Thoracic aorta (tissue), 2 donors: ENCODE data around the gene ADARB2. TPM values are rescaled to one million over a fixed set of nuclear protein-coding genes. Genes with fewer than 3 reads are reported as not detected.

Experiments used
- ATAC-seq: fragments of 150-250 bp; one replicate; pipeline ENCODE4 v1.8.0; 2017; ENCODE audit warnings: low read depth; ENCODE audit not compliant: insufficient number of reproducible peaks, low FRiP score
- DNase-seq: peaks from one replicate; pipeline ENCODE4 v3.0.0-alpha.2; 2020; ENCODE audit warnings: low spot score
- H3K27ac ChIP-seq, 2 donors: fragments of 200-600 bp; sonication (generic); 1 replicate in 1 of 2; 2 replicates in 1 of 2; pipeline ENCODE4 v1.5.1; 2016; ENCODE audit warnings: mild to moderate bottlenecking in 2 of 2, moderate library complexity in 2 of 2
- H3K27me3 ChIP-seq: fragments of 200-600 bp; sonication (generic); replicated peaks from 2 replicates; pipeline ENCODE4 v1.6.0; 2016; ENCODE audit warnings: mild to moderate bottlenecking; ENCODE audit not compliant: insufficient read depth
- H3K36me3 ChIP-seq: fragments of 200-600 bp; sonication (generic); one replicate; pipeline ENCODE4 v1.5.1; 2016
- H3K4me1 ChIP-seq, 2 donors: fragments of 200-600 bp; sonication (generic); 1 replicate in 1 of 2; 2 replicates in 1 of 2; pipeline versions ENCODE4 v1.5.1 to v1.6.0; 2016; ENCODE audit warnings: low read depth in 2 of 2, mild to moderate bottlenecking in 1 of 2; ENCODE audit not compliant: control insufficient read depth in 1 of 2
- H3K4me3 ChIP-seq: fragments of 200-600 bp; sonication (generic); 2 replicates; pipeline ENCODE4 v1.5.1; 2016; ENCODE audit warnings: mild to moderate bottlenecking
- H3K9me3 ChIP-seq: fragments of 200-600 bp; sonication (generic); 2 replicates; pipeline ENCODE4 v1.5.1; 2016
- total RNA-seq, 2 donors: library from RNA; depleted of rRNA; stranded (reverse); fragments of >200 nt; gene quantifications; one replicate each; pipeline versions ENCODE4 v1.1.0 to v1.2.3, GENCODE V29; 2016
- TF ChIP-seq, protein P1 (sequence below): fragments of 200-600 bp; sonication (generic); IDR thresholded peaks from one replicate; pipeline ENCODE4 v1.5.1; 2019; ENCODE audit warnings: antibody characterized with exemption

ADARB2 gene
- total RNA-seq, 2 donors from 2014 or later = 0.71 to 3.1 TPM

DNA sequence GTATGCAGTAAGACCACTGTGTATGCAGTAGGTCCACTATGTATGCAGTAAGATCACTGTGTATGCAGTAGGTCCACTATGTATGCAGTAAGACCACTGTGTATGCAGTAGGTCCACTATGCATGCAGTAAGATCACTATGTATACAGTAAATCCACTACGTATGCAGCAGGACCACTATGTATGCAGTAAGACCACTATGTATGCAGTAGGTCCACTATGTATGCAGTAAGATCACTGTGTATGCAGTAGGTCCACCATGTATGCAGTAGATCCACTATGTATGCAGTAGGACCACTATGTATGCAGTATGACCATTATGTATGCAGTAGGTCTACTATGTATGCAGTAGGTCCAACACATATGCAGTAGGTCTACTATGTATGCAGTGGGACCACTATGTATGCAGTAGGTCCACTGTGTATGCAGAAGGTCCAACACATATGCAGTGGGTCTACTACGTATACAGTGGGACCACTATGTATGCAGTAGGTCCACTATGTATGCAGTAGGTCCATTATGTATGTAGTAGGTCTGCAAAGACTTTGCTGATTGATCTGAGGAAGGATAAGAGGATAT, 313.6 kb downstream of the ADARB2 start:
- H3K4me3 ChIP-seq = no peak overlapping the region
- no peak overlapping the region for H3K27ac ChIP-seq
- TF ChIP-seq, protein P1, sequence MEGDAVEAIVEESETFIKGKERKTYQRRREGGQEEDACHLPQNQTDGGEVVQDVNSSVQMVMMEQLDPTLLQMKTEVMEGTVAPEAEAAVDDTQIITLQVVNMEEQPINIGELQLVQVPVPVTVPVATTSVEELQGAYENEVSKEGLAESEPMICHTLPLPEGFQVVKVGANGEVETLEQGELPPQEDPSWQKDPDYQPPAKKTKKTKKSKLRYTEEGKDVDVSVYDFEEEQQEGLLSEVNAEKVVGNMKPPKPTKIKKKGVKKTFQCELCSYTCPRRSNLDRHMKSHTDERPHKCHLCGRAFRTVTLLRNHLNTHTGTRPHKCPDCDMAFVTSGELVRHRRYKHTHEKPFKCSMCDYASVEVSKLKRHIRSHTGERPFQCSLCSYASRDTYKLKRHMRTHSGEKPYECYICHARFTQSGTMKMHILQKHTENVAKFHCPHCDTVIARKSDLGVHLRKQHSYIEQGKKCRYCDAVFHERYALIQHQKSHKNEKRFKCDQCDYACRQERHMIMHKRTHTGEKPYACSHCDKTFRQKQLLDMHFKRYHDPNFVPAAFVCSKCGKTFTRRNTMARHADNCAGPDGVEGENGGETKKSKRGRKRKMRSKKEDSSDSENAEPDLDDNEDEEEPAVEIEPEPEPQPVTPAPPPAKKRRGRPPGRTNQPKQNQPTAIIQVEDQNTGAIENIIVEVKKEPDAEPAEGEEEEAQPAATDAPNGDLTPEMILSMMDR = no peak
- no peak for DNase-seq
- no peaks in the 10 kb centered on the region for H3K9me3 ChIP-seq
- no peaks in the 10 kb centered on the region for H3K4me1 ChIP-seq
- no peak for ATAC-seq
- H3K36me3 ChIP-seq = no peaks in the 10 kb centered on the region
- no peaks in the 10 kb centered on the region for H3K27me3 ChIP-seq

GRCh38 chr10:1422275-1422674, 315.1 kb downstream of the ADARB2 start:
- Histone ChIP-seq H3K36me3 (no peaks in the 10 kb centered on the region), H3K9me3 (no peaks in the 10 kb centered on the region), H3K4me3 (no peak overlapping the region), H3K27me3 (no peaks in the 10 kb centered on the region), H3K27ac (no peak overlapping the region), H3K4me1 (no peaks in the 10 kb centered on the region)
- TF ChIP-seq, protein P1 = no peak
- DNase-seq (no peak), ATAC-seq (no peak)

GRCh38 chr10:1420661-1421362, 316.5 kb downstream of the ADARB2 start:
- H3K27ac ChIP-seq = no peak overlapping the region
- H3K36me3 ChIP-seq = no peaks in the 10 kb centered on the region
- DNase-seq (no peak), ATAC-seq (no peak)
- H3K9me3 ChIP-seq = no peaks in the 10 kb centered on the region
- no peaks in the 10 kb centered on the region for H3K4me1 ChIP-seq
- H3K27me3 ChIP-seq = no peaks in the 10 kb centered on the region
- H3K4me3 ChIP-seq = no peak overlapping the region
- TF ChIP-seq, protein P1 = no peak

GRCh38 chr10:1419796-1420610, 317.3 kb downstream of the ADARB2 start:
- DNase-seq = no peak
- Histone ChIP-seq H3K4me1 (no peaks in the 10 kb centered on the region), H3K27me3 (no peaks in the 10 kb centered on the region), H3K27ac (no peak overlapping the region), H3K9me3 (no peaks in the 10 kb centered on the region), H3K36me3 (no peaks in the 10 kb centered on the region), H3K4me3 (no peak overlapping the region)
- no peak for ATAC-seq
- TF ChIP-seq, protein P1 = no peak

- no peak for ATAC-seq
- no peaks in the 10 kb centered on the region for H3K36me3 ChIP-seq
- no peak for DNase-seq
- no peaks in the 10 kb centered on the region for H3K27me3 ChIP-seq
- H3K4me3 ChIP-seq = no peak overlapping the region
- H3K27ac ChIP-seq = no peak overlapping the region
- TF ChIP-seq, protein P1 = no peak
- no peaks in the 10 kb centered on the region for H3K9me3 ChIP-seq
- H3K4me1 ChIP-seq = no peaks in the 10 kb centered on the region
Measured at GRCh38 chr10:1418031-1418550, 319.2 kb downstream of the ADARB2 start.
